ENCODE measurements around the gene STK24.

The STK24 gene

GRCh38 chr13:98467263-98467985, 109.5 kb downstream of the STK24 start:
- DNase-seq, result no peak

- DNase-seq, result peak; percentile 17 to 20
Observed at GRCh38 chr13:98466634-98467236, 110.2 kb downstream of the STK24 start.

GRCh38 chr13:98462946-98463345, 114.0 kb downstream of the STK24 start:
- DNase-seq, result no peak

- no peak for DNase-seq
Observed at GRCh38 chr13:98462241-98462882, 114.5 kb downstream of the STK24 start.

GRCh38 chr13:98461486-98462240, 115.2 kb downstream of the STK24 start:
- DNase-seq, result no peak

- no peak for DNase-seq
Observed at GRCh38 chr13:98460516-98460915, 116.4 kb downstream of the STK24 start.

GRCh38 chr13:98459721-98460370, 117.1 kb downstream of the STK24 start:
- no peak for DNase-seq

GRCh38 chr13:98459171-98459681, 117.7 kb downstream of the STK24 start:
- DNase-seq, result no peak

GRCh38 chr13:98458431-98458830, 118.5 kb downstream of the STK24 start:
- no peak for DNase-seq

- DNase-seq, result no peak
Observed at GRCh38 chr13:98457053-98457452, 119.9 kb downstream of the STK24 start.

- no peak for DNase-seq
Observed at GRCh38 chr13:98456413-98456845, 120.5 kb downstream of the STK24 start.

GRCh38 chr13:98454389-98454881, 122.5 kb downstream of the STK24 start:
- no peak for DNase-seq

- DNase-seq, result no peak
Observed at GRCh38 chr13:98452851-98453843, 123.8 kb downstream of the STK24 start.

GRCh38 chr13:98451676-98452470, 125.0 kb downstream of the STK24 start:
- no peak for DNase-seq

- DNase-seq, result no peak
Observed at GRCh38 chr13:98450539-98451111, 126.3 kb downstream of the STK24 start.

- no peak for DNase-seq
Observed at GRCh38 chr13:98450026-98450425, 126.9 kb downstream of the STK24 start.

- no peak for DNase-seq
Observed at GRCh38 chr13:98449273-98449672, 127.6 kb downstream of the STK24 start.

GRCh38 chr13:98448642-98448928, 128.3 kb downstream of the STK24 start:
- no peak for DNase-seq

GRCh38 chr13:98447881-98448641, 128.8 kb downstream of the STK24 start:
- DNase-seq, result no peak

Measured in AML-193 (cell line).